K562 (cell line): Measurements from ENCODE around the gene EPB41L2. TPM values are rescaled to one million over a fixed set of nuclear protein-coding genes. Genes with fewer than 3 reads are reported as not detected.

Experiments
- BCOR ChIP-seq: fragments of 450-650 bp; IDR thresholded peaks from 2 replicates; pipeline ENCODE4 v1.6.1; 2016
- ETV5 ChIP-seq: sonication (generic); formaldehyde crosslinking; IDR thresholded peaks from 2 replicates; pipeline ENCODE4 v1.4.0; 2020; ENCODE audit warnings: low read depth, mild to moderate bottlenecking, missing genetic modification reagents
- GMEB1 ChIP-seq: fragments of 250-450 bp; sonication (Bioruptor Pico); IDR thresholded peaks from 2 replicates; pipeline ENCODE4 v1.4.0; 2020; ENCODE audit warnings: mild to moderate bottlenecking
- HDAC6 ChIP-seq: IDR thresholded peaks from 2 replicates; pipeline ENCODE4 v1.6.1; 2012; ENCODE audit warnings: low read depth, mild to moderate bottlenecking, control low read depth, inconsistent platforms, low read length, moderate library complexity
- MAFG ChIP-seq: fragments of 450-650 bp; conservative IDR thresholded peaks from 2 replicates; pipeline ENCODE4 v1.6.1; 2016; ENCODE audit warnings: missing genetic modification characterization, missing compliant biosample characterization
- NR2C1 ChIP-seq, 2 experiments: fragments of 450-650 bp; IDR thresholded peaks; 2 replicates each; pipeline ENCODE4 v1.6.1; 2017; ENCODE audit warnings: mild to moderate bottlenecking in 2 of 2, antibody characterized with exemption in 1 of 2, inconsistent platforms in 1 of 2, missing compliant biosample characterization in 1 of 2, missing genetic modification characterization in 1 of 2
- POLR3A ChIP-seq: IDR thresholded peaks from 2 replicates; pipeline ENCODE4 v1.6.1; 2011; ENCODE audit warnings: borderline replicate concordance, mild to moderate bottlenecking, moderate library complexity; ENCODE audit not compliant: insufficient read length, insufficient read depth; ENCODE audit errors: extremely low read depth
- POU5F1 ChIP-seq: fragments of 150-350 bp; IDR thresholded peaks from 2 replicates; pipeline ENCODE4 v1.6.1; 2014; ENCODE audit warnings: borderline replicate concordance, low read length, low read depth, mild to moderate bottlenecking; ENCODE audit not compliant: partially characterized antibody
- PTRF ChIP-seq: fragments of 450-650 bp; IDR thresholded peaks from 2 replicates; pipeline ENCODE4 v1.6.1; 2016; ENCODE audit warnings: mild to moderate bottlenecking, missing genetic modification characterization, missing compliant biosample characterization
- RERE ChIP-seq: sonication (generic); formaldehyde crosslinking; IDR thresholded peaks from 2 replicates; pipeline ENCODE4 v1.8.0; 2023; ENCODE audit warnings: missing genetic modification reagents, mild to moderate bottlenecking, borderline replicate concordance
- SMARCE1 ChIP-seq: fragments of 450-650 bp; IDR thresholded peaks from 2 replicates; pipeline ENCODE4 v1.7.1; 2016; ENCODE audit warnings: mild to moderate bottlenecking
- ZNF224 ChIP-seq: sonication (generic); formaldehyde crosslinking; IDR thresholded peaks from 2 replicates; pipeline ENCODE4 v1.8.0; 2022; ENCODE audit warnings: mild to moderate bottlenecking, missing genetic modification reagents
- ZNF695 ChIP-seq: fragments of 450-650 bp; formaldehyde crosslinking; IDR thresholded peaks from 2 replicates; pipeline ENCODE4 v1.4.0; 2020; ENCODE audit warnings: mild to moderate bottlenecking, moderate library complexity
- polyA plus RNA-seq, 8 experiments: library from polyadenylated mRNA; depleted of rRNA in 4 of 8; stranded (reverse) in 5 of 8; unstranded in 3 of 8; fragments of >200 nt; fragmentation: Nextera tagmentation in 2 of 8; fragmentation: Illumina TruSeq in 1 of 8; extraction: Ambion mirVana in 2 of 8; extraction: Trizol in 1 of 8; gene quantifications; 2 replicates each; pipeline versions ENCODE4 v1.2.1 to v1.2.3, GENCODE V29; 2011 to 2014; ENCODE audit warnings: inconsistent platforms in 1 of 8, missing spikeins in 1 of 8
- total RNA-seq, 7 experiments: library from RNA; depleted of rRNA in 6 of 7; stranded (reverse); fragments of >200 nt in 6 of 7; fragmentation: Illumina TruSeq in 2 of 7; extraction: Trizol in 2 of 7; gene quantifications; 2 replicates each; pipeline versions ENCODE4 v1.2.1 to v1.2.3, GENCODE V29; 2011 to 2021; ENCODE audit warnings: low replicate concordance in 1 of 7
- TF ChIP-seq, protein P1 (sequence below): fragments of 450-650 bp; formaldehyde crosslinking; IDR thresholded peaks from 2 replicates; pipeline ENCODE4 v1.4.0; 2020; ENCODE audit warnings: mild to moderate bottlenecking, moderate library complexity
- TF ChIP-seq, protein P2 (sequence below): IDR thresholded peaks from 2 replicates; pipeline ENCODE4 v1.6.1; 2012; ENCODE audit warnings: low read depth, low read length, improper control_type of control experiment, borderline replicate concordance
- TF ChIP-seq, protein P3 (sequence below), 2 experiments: IDR thresholded peaks; 2 replicates each; pipeline ENCODE4 v1.6.1; 2011; ENCODE audit warnings: borderline replicate concordance in 1 of 2, control low read depth in 1 of 2, low read depth in 1 of 2, low read length in 1 of 2, mild to moderate bottlenecking in 1 of 2, mixed read lengths in 1 of 2, moderate library complexity in 1 of 2; ENCODE audit not compliant: insufficient read depth in 1 of 2, insufficient read length in 1 of 2, poor library complexity in 1 of 2, severe bottlenecking in 1 of 2; ENCODE audit errors: extremely low read depth in 1 of 2

Gene EPB41L2
- total and polyA plus RNA-seq, 9 of the 15 experiments (the other 6 are each of a cell fraction or from before 2014, with no cell fraction given) = 5.1 to 53.6 (median 25.0) TPM

GRCh38 chr6:130993292-130993765 is 69.7 kb downstream of the EPB41L2 start (continued):
- TF ChIP-seq, protein P1, sequence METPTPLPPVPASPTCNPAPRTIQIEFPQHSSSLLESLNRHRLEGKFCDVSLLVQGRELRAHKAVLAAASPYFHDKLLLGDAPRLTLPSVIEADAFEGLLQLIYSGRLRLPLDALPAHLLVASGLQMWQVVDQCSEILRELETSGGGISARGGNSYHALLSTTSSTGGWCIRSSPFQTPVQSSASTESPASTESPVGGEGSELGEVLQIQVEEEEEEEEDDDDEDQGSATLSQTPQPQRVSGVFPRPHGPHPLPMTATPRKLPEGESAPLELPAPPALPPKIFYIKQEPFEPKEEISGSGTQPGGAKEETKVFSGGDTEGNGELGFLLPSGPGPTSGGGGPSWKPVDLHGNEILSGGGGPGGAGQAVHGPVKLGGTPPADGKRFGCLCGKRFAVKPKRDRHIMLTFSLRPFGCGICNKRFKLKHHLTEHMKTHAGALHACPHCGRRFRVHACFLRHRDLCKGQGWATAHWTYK (CRISPR knock-in tag) = no peak
- TF ChIP-seq POLR3A (no peak), SMARCE1 (0 out of 2 replicates have a peak, but pooled peaks have one; percentile 12), HDAC6 (no peak), RERE (CRISPR knock-in tag) (no peak), BCOR (no peak), MAFG (tag) (no peak), ETV5 (peak; percentile 90), GMEB1 (CRISPR knock-in tag) (no peak), ZNF224 (CRISPR knock-in tag) (no peak), PTRF (tag) (no peak), POU5F1 (no peak), NR2C1 (IDR thresholded peaks at IDR 0.05) (no peak), NR2C1 (tag; IDR thresholded peaks at IDR 0.05) (0 out of 2 replicates have a peak, but pooled peaks have one; percentile 17), ZNF695 (CRISPR knock-in tag) (no peak)
- TF ChIP-seq, protein P2, sequence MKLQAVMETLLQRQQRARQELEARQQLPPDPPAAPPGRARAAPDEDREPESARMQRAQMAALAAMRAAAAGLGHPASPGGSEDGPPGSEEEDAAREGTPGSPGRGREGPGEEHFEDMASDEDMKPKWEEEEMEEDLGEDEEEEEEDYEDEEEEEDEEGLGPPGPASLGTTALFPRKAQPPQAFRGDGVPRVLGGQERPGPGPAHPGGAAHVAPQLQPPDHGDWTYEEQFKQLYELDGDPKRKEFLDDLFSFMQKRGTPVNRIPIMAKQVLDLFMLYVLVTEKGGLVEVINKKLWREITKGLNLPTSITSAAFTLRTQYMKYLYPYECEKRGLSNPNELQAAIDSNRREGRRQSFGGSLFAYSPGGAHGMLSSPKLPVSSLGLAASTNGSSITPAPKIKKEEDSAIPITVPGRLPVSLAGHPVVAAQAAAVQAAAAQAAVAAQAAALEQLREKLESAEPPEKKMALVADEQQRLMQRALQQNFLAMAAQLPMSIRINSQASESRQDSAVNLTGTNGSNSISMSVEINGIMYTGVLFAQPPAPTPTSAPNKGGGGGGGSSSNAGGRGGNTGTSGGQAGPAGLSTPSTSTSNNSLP = no peak
- TF ChIP-seq, protein P3, sequence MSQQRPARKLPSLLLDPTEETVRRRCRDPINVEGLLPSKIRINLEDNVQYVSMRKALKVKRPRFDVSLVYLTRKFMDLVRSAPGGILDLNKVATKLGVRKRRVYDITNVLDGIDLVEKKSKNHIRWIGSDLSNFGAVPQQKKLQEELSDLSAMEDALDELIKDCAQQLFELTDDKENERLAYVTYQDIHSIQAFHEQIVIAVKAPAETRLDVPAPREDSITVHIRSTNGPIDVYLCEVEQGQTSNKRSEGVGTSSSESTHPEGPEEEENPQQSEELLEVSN (IDR thresholded peaks at IDR 0.05; ENCODE audit: borderline replicate concordance in 1 of 2, extremely low read depth in 1 of 2, insufficient read depth in 1 of 2, insufficient read length in 1 of 2, low read depth in 1 of 2, low read length in 1 of 2, poor library complexity in 1 of 2, severe bottlenecking in 1 of 2) = no peak
